ENCODE results near the gene MARCOL. TPM values are rescaled to one million over a fixed set of nuclear protein-coding genes. Genes with fewer than 3 reads are reported as not detected.

Gene MARCOL
- total and polyA plus RNA-seq, 9 of the 15 experiments (the other 6 are each of a cell fraction or from before 2014, with no cell fraction given): not detected

DNA sequence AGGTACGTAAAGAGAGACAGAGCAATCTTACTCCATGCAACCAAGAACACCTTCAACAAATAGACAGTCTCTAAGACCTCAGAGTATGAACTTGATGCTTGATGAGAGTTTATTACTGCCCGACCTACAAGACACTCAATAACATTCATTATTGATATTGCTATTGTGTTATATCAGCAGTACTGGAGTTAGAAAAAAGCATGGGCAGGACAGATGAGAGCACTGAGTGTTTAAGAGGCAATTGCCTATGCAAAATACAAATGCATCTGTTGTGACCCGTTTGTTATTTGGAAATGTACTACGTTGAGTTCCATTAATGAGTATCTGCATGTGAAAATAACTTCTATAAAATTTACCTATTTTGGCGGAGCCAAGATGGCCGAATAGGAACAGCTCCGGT is 8.1 kb upstream of the MARCOL start:
- no peaks in the 10 kb centered on the region for H3K9me1 ChIP-seq (ENCODE audit: control insufficient read depth, insufficient read depth, low read length)
- no TSS peak for BruUV-seq (replicated peaks)
- ATAC-seq: peak; percentile 64
- peak overlapping the region in 1 of 2 experiments; percentile 60; a peak in 2 of 4 replicates for H3K9ac ChIP-seq (ENCODE audit: insufficient read depth in 1 of 2, low read depth in 2 of 2, low read length in 2 of 2)
- CTCF ChIA-PET (ENCODE audit: low intra/inter-chr PET ratio): no interaction called here
- no peaks in the 10 kb centered on the region for H3K27me3 ChIP-seq (ENCODE audit: control insufficient read depth in 2 of 2, insufficient read depth in 2 of 2, low read length in 2 of 2)
- no peak for DNase-seq (ENCODE audit: extremely low read depth in 1 of 4, low spot score in 3 of 4)
- H2AFZ ChIP-seq (ENCODE audit: low read depth, low read length): peak overlapping the region; percentile 86
- no peaks in the 10 kb centered on the region for H3K4me1 ChIP-seq (replicated peaks in 1 of 2; ENCODE audit: control insufficient read depth in 2 of 2, insufficient read depth in 2 of 2, low read length in 2 of 2)
- peak overlapping the region; percentile 31; the same call in 1 of the 2 replicates for H3K4me3 ChIP-seq
- no peaks in the 10 kb centered on the region for H3K36me3 ChIP-seq (ENCODE audit: control insufficient read depth, insufficient read depth, low read length)
- WGBS (ENCODE audit: insufficient coverage, low coverage, missing lambda C conversion rate): 1% methylated on average over 7 of the region's 7 CpGs
- POLR2A ChIA-PET: no interaction called here
- no peak for FAIRE-seq
- H3K79me2 ChIP-seq (ENCODE audit: control insufficient read depth, insufficient read depth, low read length): no peaks in the 10 kb centered on the region; the same call in 2 of the 3 replicates
- H3K9me3 ChIP-seq (replicated peaks; ENCODE audit: control insufficient read depth, insufficient read depth, low read depth, low read length): no peaks in the 10 kb centered on the region
- H4K20me1 ChIP-seq (replicated peaks; ENCODE audit: control insufficient read depth, insufficient read depth, low read length): no peaks in the 10 kb centered on the region
- peak overlapping the region; percentile 69 for H3K4me2 ChIP-seq (ENCODE audit: insufficient read depth, low read length)
- in situ Hi-C loops (cut with MboI): no loop called here
- H3K27ac ChIP-seq (ENCODE audit: extremely low read depth, low read depth, low read length): peak overlapping the region; percentile 61; the same call in 2 of the 3 replicates
- TF ChIP-seq MYC (IDR thresholded peaks at IDR 0.05; ENCODE audit: low read depth, low read length) (no peak), MYC (CRISPR knock-in tag; IDR thresholded peaks at IDR 0.05; ENCODE audit: borderline replicate concordance, low read depth) (no peak), RBM14 (IDR thresholded peaks at IDR 0.05; ENCODE audit: borderline replicate concordance, insufficient read depth, low read depth, low read length) (no peak)
- TF ChIP-seq, protein P1, sequence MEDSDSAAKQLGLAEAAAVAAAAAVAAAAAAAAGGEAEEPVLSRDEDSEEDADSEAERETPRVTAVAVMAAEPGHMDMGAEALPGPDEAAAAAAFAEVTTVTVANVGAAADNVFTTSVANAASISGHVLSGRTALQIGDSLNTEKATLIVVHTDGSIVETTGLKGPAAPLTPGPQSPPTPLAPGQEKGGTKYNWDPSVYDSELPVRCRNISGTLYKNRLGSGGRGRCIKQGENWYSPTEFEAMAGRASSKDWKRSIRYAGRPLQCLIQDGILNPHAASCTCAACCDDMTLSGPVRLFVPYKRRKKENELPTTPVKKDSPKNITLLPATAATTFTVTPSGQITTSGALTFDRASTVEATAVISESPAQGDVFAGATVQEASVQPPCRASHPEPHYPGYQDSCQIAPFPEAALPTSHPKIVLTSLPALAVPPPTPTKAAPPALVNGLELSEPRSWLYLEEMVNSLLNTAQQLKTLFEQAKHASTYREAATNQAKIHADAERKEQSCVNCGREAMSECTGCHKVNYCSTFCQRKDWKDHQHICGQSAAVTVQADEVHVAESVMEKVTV (CRISPR knock-in tag; IDR thresholded peaks at IDR 0.05): no peak
- intact Hi-C loops (cut with micrococcal nuclease): no loop called here
